MCF 10A (cell line): ENCODE results near the gene EXOSC7. TPM values are rescaled to one million over a fixed set of nuclear protein-coding genes. Genes with fewer than 3 reads are reported as not detected.

Experiments
- BruUV-seq: library from RNA; stranded (reverse); fragments of 400-500 nt; replicated peaks from 2 replicates; lab custom pipeline; 2021; lab: Mats Ljungman, UMichigan
- CTCF ChIA-PET: fragments of 300-600 bp; sonication (Branson Sonifier 250); formaldehyde crosslinking; extraction: SDS; loops from one replicate; lab custom pipeline; 2021; ENCODE audit warnings: antibody characterized with exemption, inconsistent platforms; lab: Yijun Ruan, JAX
- POLR2A ChIA-PET: fragments of 300-600, 350-650 bp; sonication (Branson Sonifier 250); formaldehyde crosslinking; extraction: SDS; loops from one replicate; lab custom pipeline; 2020; ENCODE audit warnings: antibody characterized with exemption, inconsistent platforms; lab: Yijun Ruan, JAX
- DNase-seq: peaks from one replicate; pipeline ENCODE4 v3.0.0-alpha.2; 2018; ENCODE audit not compliant: unreplicated experiment
- H3K27ac Mint-ChIP-seq: one replicate; pipeline ENCODE4 v1.8.0; 2022; ENCODE audit warnings: mild to moderate bottlenecking, low read depth, mixed read lengths; ENCODE audit not compliant: unreplicated experiment
- H3K27me3 Mint-ChIP-seq: one replicate; pipeline ENCODE4 v1.8.0; 2022; ENCODE audit warnings: mixed read lengths; ENCODE audit not compliant: insufficient read depth, unreplicated experiment
- H3K36me3 Mint-ChIP-seq: one replicate; pipeline ENCODE4 v1.8.0; 2022; ENCODE audit warnings: mild to moderate bottlenecking, moderate library complexity, mixed read lengths; ENCODE audit not compliant: insufficient read depth, unreplicated experiment
- H3K4me1 Mint-ChIP-seq: one replicate; pipeline ENCODE4 v1.8.0; 2022; ENCODE audit warnings: mixed read lengths; ENCODE audit not compliant: insufficient read depth, unreplicated experiment
- H3K4me3 Mint-ChIP-seq: one replicate; pipeline ENCODE4 v1.8.0; 2022; ENCODE audit warnings: mild to moderate bottlenecking, moderate library complexity, mixed read lengths; ENCODE audit not compliant: unreplicated experiment
- H3K9me3 Mint-ChIP-seq: one replicate; pipeline ENCODE4 v1.8.0; 2022; ENCODE audit warnings: mixed read lengths; ENCODE audit not compliant: unreplicated experiment
- CTCF ChIP-seq: fragments of 200-600 bp; IDR thresholded peaks from one replicate; pipeline ENCODE4 v1.8.0; 2022; ENCODE audit warnings: antibody characterized with exemption, mild to moderate bottlenecking; ENCODE audit not compliant: unreplicated experiment
- intact Hi-C: fragments of 100-400 bp; cut with micrococcal nuclease; formaldehyde crosslinking; loops from 2 replicates; pipeline ENCODE4 v1.14.1; 2022
- total RNA-seq: library from RNA; stranded (reverse); gene quantifications from 2 replicates; pipeline ENCODE4 v1.2.3, GENCODE V29; 2022

Gene EXOSC7
- total RNA-seq, 1 experiment from 2014 or later: 73.3 TPM

GRCh38 chr3:44929782-44930181, 46.3 kb upstream of the EXOSC7 start:
- intact Hi-C loops: no loop called here
- no TSS peak for BruUV-seq
- no peak for DNase-seq
- ChIA-PET CTCF (interaction anchor here (0.6 kb wide), 1 partner anchor 553 kb away, joined by 3 read pairs; no protein-coding TSS in a partner anchor), POLR2A (interaction anchor here (0.5 to 1.0 kb wide), 2 partner anchors 45 to 46 kb away, joined by 3 read pairs; no protein-coding TSS in a partner anchor)
- Mint-ChIP-seq H3K9me3 (no peaks in the 10 kb centered on the region), H3K4me1 (no peaks in the 10 kb centered on the region), H3K36me3 (peaks cover 28% of the 10 kb centered on the region), H3K4me3 (no peak overlapping the region), H3K27me3 (no peaks in the 10 kb centered on the region), H3K27ac (no peak overlapping the region)
- TF ChIP-seq CTCF: no peak

- no peak for DNase-seq
- no TSS peak for BruUV-seq
- no peaks in the 10 kb centered on the region for H3K4me1 Mint-ChIP-seq
- no peaks in the 10 kb centered on the region for H3K9me3 Mint-ChIP-seq
- CTCF ChIA-PET: interaction anchor here (0.6 to 1.0 kb wide), 2 partner anchors 16 to 19 kb away, joined by 3 to 4 read pairs; no protein-coding TSS in a partner anchor
- no peak for TF ChIP-seq CTCF
- no peak overlapping the region for H3K4me3 Mint-ChIP-seq
- POLR2A ChIA-PET: interaction anchor here (1.1 kb wide), 1 partner anchor 44 kb away, joined by 4 read pairs; no protein-coding TSS in a partner anchor
- no peak overlapping the region for H3K27ac Mint-ChIP-seq
- intact Hi-C loops: no loop called here
- H3K27me3 Mint-ChIP-seq: no peaks in the 10 kb centered on the region
- H3K36me3 Mint-ChIP-seq: peaks cover 28% of the 10 kb centered on the region
Observed at GRCh38 chr3:44930911-44931310, 45.1 kb upstream of the EXOSC7 start.

- H3K27me3 Mint-ChIP-seq: no peaks in the 10 kb centered on the region
- no peak overlapping the region for H3K27ac Mint-ChIP-seq
- BruUV-seq: no TSS peak
- POLR2A ChIA-PET: interaction anchor here (0.7 to 1.1 kb wide), 2 partner anchors 14 to 43 kb away, joined by 3 to 4 read pairs; no protein-coding TSS in a partner anchor
- H3K9me3 Mint-ChIP-seq: no peaks in the 10 kb centered on the region
- no peaks in the 10 kb centered on the region for H3K4me1 Mint-ChIP-seq
- DNase-seq: no peak
- intact Hi-C loops: no loop called here
- TF ChIP-seq CTCF: no peak
- CTCF ChIA-PET: no interaction called here
- peaks cover 28% of the 10 kb centered on the region for H3K36me3 Mint-ChIP-seq
- H3K4me3 Mint-ChIP-seq: no peak overlapping the region
Observed at GRCh38 chr3:44931791-44932190, 44.3 kb upstream of the EXOSC7 start.

GRCh38 chr3:44932271-44932670, 43.8 kb upstream of the EXOSC7 start:
- CTCF ChIA-PET: no interaction called here
- Mint-ChIP-seq H3K9me3 (no peaks in the 10 kb centered on the region), H3K27me3 (no peaks in the 10 kb centered on the region), H3K4me1 (no peaks in the 10 kb centered on the region), H3K36me3 (peaks cover 28% of the 10 kb centered on the region), H3K4me3 (no peak overlapping the region), H3K27ac (no peak overlapping the region)
- intact Hi-C loops: no loop called here
- no TSS peak for BruUV-seq
- POLR2A ChIA-PET: interaction anchor here (0.7 kb wide), 1 partner anchor 14 kb away, joined by 3 read pairs; no protein-coding TSS in a partner anchor
- no peak for DNase-seq
- TF ChIP-seq CTCF: no peak
